Activated CD8-positive, alpha-beta T cell treated with anti-CD3 and anti-CD28 coated beads for 36 hours (primary cell): ENCODE results near the gene SOX10. TPM values are rescaled to one million over a fixed set of nuclear protein-coding genes. Genes with fewer than 3 reads are reported as not detected.

Source experiments
- ATAC-seq: fragments of 200-7000 bp; cut with Tn5 transposase; one replicate; pipeline ENCODE4 v1.10.0; 2021; ENCODE audit warnings: mild to moderate bottlenecking, moderate library complexity
- CTCF ChIA-PET: fragments of 350-600 bp; sonication (Branson Sonifier 250); formaldehyde crosslinking; loops from one replicate; lab custom pipeline; 2021; ENCODE audit warnings: antibody characterized with exemption; lab: Charles Lee
- POLR2A ChIA-PET: fragments of 350-600 bp; sonication (Branson Sonifier 250); formaldehyde crosslinking; loops from one replicate; lab custom pipeline; 2021; ENCODE audit warnings: antibody characterized with exemption; lab: Charles Lee
- DNase-seq: peaks from one replicate; pipeline ENCODE4 v3.0.0-alpha.2; 2020
- H3K27ac Mint-ChIP-seq: one replicate; pipeline ENCODE4 v1.8.0; 2021; ENCODE audit warnings: mild to moderate bottlenecking, mixed read lengths
- H3K27me3 Mint-ChIP-seq: one replicate; pipeline ENCODE4 v1.8.0; 2021; ENCODE audit warnings: mixed read lengths
- H3K36me3 Mint-ChIP-seq: one replicate; pipeline ENCODE4 v1.8.0; 2021; ENCODE audit warnings: low read depth, mixed read lengths
- H3K4me1 Mint-ChIP-seq: one replicate; pipeline ENCODE4 v1.8.0; 2021; ENCODE audit warnings: low read depth, mixed read lengths
- H3K4me3 Mint-ChIP-seq: one replicate; pipeline ENCODE4 v1.8.0; 2021; ENCODE audit warnings: mild to moderate bottlenecking, moderate library complexity, mixed read lengths
- H3K9me3 Mint-ChIP-seq: one replicate; pipeline ENCODE4 v1.8.0; 2021; ENCODE audit warnings: mixed read lengths
- CTCF ChIP-seq: fragments of 200-600 bp; IDR thresholded peaks from one replicate; pipeline ENCODE4 v1.8.0; 2022; ENCODE audit warnings: antibody characterized with exemption, mild to moderate bottlenecking
- intact Hi-C: fragments of 100-400 bp; cut with micrococcal nuclease; formaldehyde crosslinking; loops from one replicate; pipeline ENCODE4 v1.10.0; 2022
- total RNA-seq, 2 experiments: library from RNA; stranded (reverse); gene quantifications; one replicate each; pipeline ENCODE4 v1.2.3, GENCODE V29; 2021

The SOX10 gene
- total RNA-seq, 2 experiments from 2014 or later, result not detected

GRCh38 chr22:37991731-37992442, 7.5 kb upstream of the SOX10 start:
- ATAC-seq (no peak), DNase-seq (no peak)
- ChIA-PET CTCF (interaction anchor here (3.0 kb wide), 1 partner anchor 26 kb away, joined by 14 read pairs; no protein-coding TSS in a partner anchor), POLR2A (interaction anchor here (1.1 kb wide), 1 partner anchor 9 kb away, joined by 3 read pairs; no protein-coding TSS in a partner anchor)
- no peaks in the 10 kb centered on the region for H3K9me3 Mint-ChIP-seq
- H3K4me1 Mint-ChIP-seq, result peaks cover 21% of the 10 kb centered on the region
- no peak overlapping the region for H3K27ac Mint-ChIP-seq
- no peak overlapping the region for H3K4me3 Mint-ChIP-seq
- intact Hi-C loops, result no loop called here
- TF ChIP-seq CTCF, result no peak
- H3K36me3 Mint-ChIP-seq, result no peaks in the 10 kb centered on the region
- H3K27me3 Mint-ChIP-seq, result no peaks in the 10 kb centered on the region

GRCh38 chr22:37990862-37991261, 6.5 kb upstream of the SOX10 start:
- H3K27ac Mint-ChIP-seq, result no peak overlapping the region
- no peaks in the 10 kb centered on the region for H3K9me3 Mint-ChIP-seq
- CTCF ChIA-PET, result no interaction called here
- no peak for TF ChIP-seq CTCF
- intact Hi-C loops, result no loop called here
- no peak for DNase-seq
- H3K36me3 Mint-ChIP-seq, result no peaks in the 10 kb centered on the region
- no peak for ATAC-seq
- H3K4me3 Mint-ChIP-seq, result no peak overlapping the region
- no peaks in the 10 kb centered on the region for H3K27me3 Mint-ChIP-seq
- H3K4me1 Mint-ChIP-seq, result peaks cover 14% of the 10 kb centered on the region
- POLR2A ChIA-PET, result no interaction called here

- Mint-ChIP-seq H3K9me3 (no peaks in the 10 kb centered on the region), H3K4me1 (peaks cover 9% of the 10 kb centered on the region), H3K27me3 (no peaks in the 10 kb centered on the region), H3K4me3 (no peak overlapping the region), H3K27ac (no peak overlapping the region), H3K36me3 (no peaks in the 10 kb centered on the region)
- no peak for DNase-seq
- intact Hi-C loops, result no loop called here
- no peak for ATAC-seq
- TF ChIP-seq CTCF, result no peak
- POLR2A ChIA-PET, result no interaction called here
- CTCF ChIA-PET, result no interaction called here
These were observed 5.9 kb upstream of the SOX10 start for GRCh38 chr22:37990301-37990700.

- ATAC-seq (no peak), DNase-seq (no peak)
- TF ChIP-seq CTCF, result no peak
- no peaks in the 10 kb centered on the region for H3K27me3 Mint-ChIP-seq
- intact Hi-C loops, result no loop called here
- ChIA-PET CTCF (interaction anchor here (0.7 to 0.9 kb wide), 2 partner anchors 24 to 63 kb away, joined by 3 to 4 read pairs; no protein-coding TSS in a partner anchor), POLR2A (no interaction called here)
- H3K4me1 Mint-ChIP-seq, result peaks cover 3% of the 10 kb centered on the region
- H3K4me3 Mint-ChIP-seq, result no peak overlapping the region
- no peaks in the 10 kb centered on the region for H3K36me3 Mint-ChIP-seq
- no peak overlapping the region for H3K27ac Mint-ChIP-seq
- H3K9me3 Mint-ChIP-seq, result no peaks in the 10 kb centered on the region
These were observed 5.0 kb upstream of the SOX10 start for GRCh38 chr22:37989146-37990045.

- intact Hi-C loops, result no loop called here
- Mint-ChIP-seq H3K27me3 (no peaks in the 10 kb centered on the region), H3K36me3 (no peaks in the 10 kb centered on the region), H3K27ac (no peak overlapping the region), H3K4me1 (no peaks in the 10 kb centered on the region), H3K4me3 (no peak overlapping the region), H3K9me3 (no peaks in the 10 kb centered on the region)
- CTCF ChIA-PET, result no interaction called here
- DNase-seq, result no peak
- TF ChIP-seq CTCF, result no peak
- POLR2A ChIA-PET, result no interaction called here
- ATAC-seq, result no peak
These were observed 2.0 kb upstream of the SOX10 start for GRCh38 chr22:37986371-37986770.
